ENCODE data around the gene ANKS3. TPM values are rescaled to one million over a fixed set of nuclear protein-coding genes. Genes with fewer than 3 reads are reported as not detected.

ANKS3 gene
- total RNA-seq, 1 donor from 2014 or later: 8.7 TPM

- no peak for TF ChIP-seq CTCF (IDR thresholded peaks at IDR 0.05; ENCODE audit: borderline replicate concordance)
- H3K4me1 ChIP-seq: no peaks in the 10 kb centered on the region
- H3K27ac ChIP-seq (replicated peaks): no peak overlapping the region
- peaks cover 73% of the 10 kb centered on the region for H3K36me3 ChIP-seq
- no peak overlapping the region for H3K4me3 ChIP-seq
- no peaks in the 10 kb centered on the region for H3K27me3 ChIP-seq (ENCODE audit: low read depth)
- H3K9me3 ChIP-seq (replicated peaks): no peaks in the 10 kb centered on the region
- intact Hi-C loops (cut with micrococcal nuclease): no loop called here
- no peak for DNase-seq
Observed at GRCh38 chr16:4726616-4727015, 7.5 kb downstream of the ANKS3 start.

- Histone ChIP-seq H3K4me1 (no peaks in the 10 kb centered on the region), H3K4me3 (no peak overlapping the region), H3K36me3 (peaks cover 55% of the 10 kb centered on the region), H3K9me3 (replicated peaks) (no peaks in the 10 kb centered on the region), H3K27ac (replicated peaks) (no peak overlapping the region), H3K27me3 (ENCODE audit: low read depth) (no peaks in the 10 kb centered on the region)
- no peak for DNase-seq
- intact Hi-C loops (cut with micrococcal nuclease): no loop called here
- no peak for TF ChIP-seq CTCF (IDR thresholded peaks at IDR 0.05; ENCODE audit: borderline replicate concordance)
Observed at GRCh38 chr16:4724661-4725270, 9.3 kb downstream of the ANKS3 start.

- intact Hi-C loops (cut with micrococcal nuclease): no loop called here
- DNase-seq: no peak
- peaks cover 53% of the 10 kb centered on the region for H3K36me3 ChIP-seq
- H3K9me3 ChIP-seq (replicated peaks): no peaks in the 10 kb centered on the region
- no peak for TF ChIP-seq CTCF (IDR thresholded peaks at IDR 0.05; ENCODE audit: borderline replicate concordance)
- no peaks in the 10 kb centered on the region for H3K4me1 ChIP-seq
- no peaks in the 10 kb centered on the region for H3K27me3 ChIP-seq (ENCODE audit: low read depth)
- no peak overlapping the region for H3K4me3 ChIP-seq
- H3K27ac ChIP-seq (replicated peaks): no peak overlapping the region
Observed at GRCh38 chr16:4723071-4723767, 10.9 kb downstream of the ANKS3 start.

- peaks cover 49% of the 10 kb centered on the region for H3K36me3 ChIP-seq
- no peaks in the 10 kb centered on the region for H3K9me3 ChIP-seq (replicated peaks)
- intact Hi-C loops (cut with micrococcal nuclease): no loop called here
- no peaks in the 10 kb centered on the region for H3K27me3 ChIP-seq (ENCODE audit: low read depth)
- no peak for DNase-seq
- H3K4me1 ChIP-seq: no peaks in the 10 kb centered on the region
- no peak for TF ChIP-seq CTCF (IDR thresholded peaks at IDR 0.05; ENCODE audit: borderline replicate concordance)
- H3K4me3 ChIP-seq: no peak overlapping the region
- H3K27ac ChIP-seq (replicated peaks): no peak overlapping the region
Observed at GRCh38 chr16:4718466-4718865, 15.6 kb downstream of the ANKS3 start.

- Histone ChIP-seq H3K9me3 (replicated peaks) (no peaks in the 10 kb centered on the region), H3K36me3 (peaks cover 75% of the 10 kb centered on the region), H3K4me1 (no peaks in the 10 kb centered on the region), H3K27me3 (ENCODE audit: low read depth) (no peaks in the 10 kb centered on the region), H3K27ac (replicated peaks) (no peak overlapping the region), H3K4me3 (no peak overlapping the region)
- intact Hi-C loops (cut with micrococcal nuclease): no loop called here
- DNase-seq: no peak
- no peak for TF ChIP-seq CTCF (IDR thresholded peaks at IDR 0.05; ENCODE audit: borderline replicate concordance)
Observed at GRCh38 chr16:4714996-4715395, 19.1 kb downstream of the ANKS3 start.

Data from left ventricle myocardium inferior (tissue), 1 donor.